H1 (cell line): ENCODE data around the gene TP73. TPM values are rescaled to one million over a fixed set of nuclear protein-coding genes. Genes with fewer than 3 reads are reported as not detected.

Experiments used
- CTCF ChIA-PET: fragments of 300-600 bp; sonication (Branson Sonifier 250); formaldehyde crosslinking; loops from one replicate; lab custom pipeline; 2021; ENCODE audit not compliant: partially characterized antibody; lab: Charles Lee
- POLR2A ChIA-PET: fragments of 300-600 bp; sonication (Branson Sonifier 250); formaldehyde crosslinking; loops from one replicate; lab custom pipeline; 2021; ENCODE audit warnings: inconsistent platforms; ENCODE audit not compliant: partially characterized antibody; lab: Charles Lee
- DNase-seq, 2 experiments: peaks; one replicate each; pipeline versions ENCODE4 v3.0.0 to v3.0.0-alpha.2; 2010 to 2022; ENCODE audit warnings: low spot score in 2 of 2, low read depth in 1 of 2, mixed read lengths in 1 of 2
- FAIRE-seq: peaks from 2 replicates; lab custom pipeline; 2011; peaks lifted over from hg19 to GRCh38; lab: Jason Lieb, UNC
- H2AFZ ChIP-seq: 2 replicates; pipeline ENCODE4 v1.8.1; 2012; ENCODE audit warnings: low read length, inconsistent platforms
- H2AK5ac ChIP-seq: 2 replicates; pipeline ENCODE4 v1.6.1; 2013; ENCODE audit warnings: low read depth, low read length
- H2BK120ac ChIP-seq: replicated peaks from 2 replicates; pipeline ENCODE3; 2013; ENCODE audit warnings: low read depth, low read length, inconsistent platforms
- H2BK12ac ChIP-seq: 2 replicates; pipeline ENCODE4 v1.6.1; 2013; ENCODE audit warnings: low read depth, low read length
- H2BK15ac ChIP-seq: 2 replicates; pipeline ENCODE4 v1.6.1; 2013; ENCODE audit warnings: low read length
- H2BK20ac ChIP-seq: 2 replicates; pipeline ENCODE4 v1.6.1; 2013; ENCODE audit warnings: low read length
- H2BK5ac ChIP-seq: 2 replicates; pipeline ENCODE4 v1.6.1; 2013; ENCODE audit warnings: low read depth, low read length
- H3K14ac ChIP-seq: 2 replicates; pipeline ENCODE4 v1.6.1; 2013; ENCODE audit warnings: inconsistent platforms; ENCODE audit not compliant: insufficient read length
- H3K18ac ChIP-seq: 2 replicates; pipeline ENCODE4 v1.6.1; 2013; ENCODE audit warnings: low read length; ENCODE audit errors: extremely low read depth
- H3K23ac ChIP-seq: 2 replicates; pipeline ENCODE4 v1.6.1; 2013; ENCODE audit warnings: inconsistent platforms; ENCODE audit not compliant: insufficient read length
- H3K23me2 ChIP-seq: 2 replicates; pipeline ENCODE4 v1.6.1; 2013; ENCODE audit warnings: low read depth, low read length
- H3K27ac ChIP-seq: 2 replicates; pipeline ENCODE4 v1.6.1; 2011; ENCODE audit warnings: low read depth, low read length, inconsistent platforms
- H3K27me3 ChIP-seq, 4 experiments: replicated peaks in 1 of 4; 1 replicate in 1 of 4; 2 replicates in 3 of 4; pipeline versions ENCODE4 v1.6.1 to v1.8.1; 2011 to 2013; ENCODE audit warnings: low read length in 3 of 4, mild to moderate bottlenecking in 3 of 4, inconsistent platforms in 2 of 4, mixed read lengths in 2 of 4, moderate library complexity in 1 of 4; ENCODE audit not compliant: control insufficient read depth in 3 of 4, insufficient read depth in 3 of 4; ENCODE audit errors: extremely low read depth in 1 of 4
- H3K36me3 ChIP-seq, 4 experiments: 2 replicates each; pipeline versions ENCODE4 v1.6.1 to v1.8.1; 2011 to 2013; ENCODE audit warnings: mild to moderate bottlenecking in 4 of 4, low read length in 3 of 4, moderate library complexity in 2 of 4, control low read depth in 1 of 4, inconsistent platforms in 1 of 4; ENCODE audit not compliant: insufficient read depth in 4 of 4, control insufficient read depth in 2 of 4
- H3K4ac ChIP-seq: replicated peaks from 2 replicates; pipeline ENCODE3; 2013; ENCODE audit warnings: low read length, low read depth, mixed read lengths, inconsistent platforms; ENCODE audit not compliant: insufficient read length
- H3K4me1 ChIP-seq, 4 experiments: replicated peaks in 1 of 4; 1 replicate in 1 of 4; 2 replicates in 3 of 4; pipeline versions ENCODE4 v1.6.1 to v1.8.1; 2011 to 2013; ENCODE audit warnings: low read length in 3 of 4, inconsistent platforms in 2 of 4, mixed read lengths in 1 of 4; ENCODE audit not compliant: insufficient read depth in 4 of 4, control insufficient read depth in 3 of 4
- H3K4me2 ChIP-seq, 2 experiments: 2 replicates each; pipeline versions ENCODE4 v1.6.1 to v1.8.1; 2011 to 2013; ENCODE audit warnings: low read depth in 2 of 2, low read length in 2 of 2, control low read depth in 1 of 2, inconsistent platforms in 1 of 2, mild to moderate bottlenecking in 1 of 2; ENCODE audit not compliant: insufficient read depth in 1 of 2
- H3K4me3 ChIP-seq, 4 experiments: fragments of 200-600, 300-600 bp in 1 of 4; sonication (generic), shearing (Covaris generic), sonication (Bioruptor Twin) in 1 of 4; 2 replicates each; pipeline versions ENCODE4 v1.5.1 to v1.8.1; 2011 to 2016; ENCODE audit warnings: low read length in 4 of 4, low read depth in 3 of 4, control low read depth in 2 of 4, inconsistent platforms in 2 of 4, mild to moderate bottlenecking in 2 of 4, mixed read lengths in 1 of 4, moderate library complexity in 1 of 4; ENCODE audit not compliant: insufficient read depth in 2 of 4; ENCODE audit errors: extremely low read depth in 1 of 4
- H3K56ac ChIP-seq: replicated peaks from 2 replicates; pipeline ENCODE3; 2013; ENCODE audit warnings: low read depth, mild to moderate bottlenecking, mixed read lengths, low read length, inconsistent platforms; ENCODE audit not compliant: insufficient read length
- H3K79me1 ChIP-seq: 2 replicates; pipeline ENCODE4 v1.6.1; 2013; ENCODE audit warnings: low read depth, low read length, control low read depth
- H3K79me2 ChIP-seq, 2 experiments: 2 replicates each; pipeline versions ENCODE4 v1.6.1 to v1.8.1; 2012 to 2013; ENCODE audit warnings: low read length in 2 of 2, mild to moderate bottlenecking in 2 of 2, inconsistent platforms in 1 of 2; ENCODE audit not compliant: insufficient read depth in 2 of 2, control insufficient read depth in 1 of 2
- H3K9ac ChIP-seq, 4 experiments: replicated peaks in 1 of 4; 1 replicate in 1 of 4; 2 replicates in 3 of 4; pipeline versions ENCODE4 v1.6.1 to v1.8.1; 2011 to 2013; ENCODE audit warnings: low read depth in 3 of 4, low read length in 3 of 4, control low read depth in 2 of 4, mild to moderate bottlenecking in 2 of 4, moderate library complexity in 2 of 4, inconsistent platforms in 1 of 4; ENCODE audit errors: extremely low read depth in 1 of 4
- H3K9me3 ChIP-seq, 2 experiments: 2 replicates each; pipeline versions ENCODE4 v1.6.1 to v1.8.1; 2012 to 2013; ENCODE audit warnings: mild to moderate bottlenecking in 2 of 2, moderate library complexity in 2 of 2, control low read depth in 1 of 2, inconsistent platforms in 1 of 2, low read depth in 1 of 2, low read length in 1 of 2, mixed read lengths in 1 of 2; ENCODE audit not compliant: insufficient read depth in 2 of 2
- H4K20me1 ChIP-seq, 2 experiments: replicated peaks in 1 of 2; 2 replicates each; pipeline versions ENCODE3 to v1.8.1; 2011 to 2013; ENCODE audit warnings: inconsistent platforms in 2 of 2, low read length in 2 of 2, mild to moderate bottlenecking in 1 of 2; ENCODE audit not compliant: insufficient read depth in 2 of 2, control insufficient read depth in 1 of 2
- H4K5ac ChIP-seq: 2 replicates; pipeline ENCODE4 v1.6.1; 2013; ENCODE audit warnings: low read length, low read depth, mixed read lengths, inconsistent platforms; ENCODE audit not compliant: insufficient read length
- H4K8ac ChIP-seq: 2 replicates; pipeline ENCODE4 v1.8.0; 2013; ENCODE audit warnings: mild to moderate bottlenecking, moderate library complexity, low read length, inconsistent platforms; ENCODE audit not compliant: insufficient read depth; ENCODE audit errors: extremely low read depth
- H4K91ac ChIP-seq: replicated peaks from 2 replicates; pipeline ENCODE3; 2013; ENCODE audit warnings: low read length, mixed read lengths, inconsistent platforms; ENCODE audit not compliant: insufficient read length
- CHD1 ChIP-seq: IDR thresholded peaks from 2 replicates; pipeline ENCODE4 v1.6.1; 2012; ENCODE audit warnings: low read depth, low read length, improper control_type of control experiment
- E2F6 ChIP-seq: IDR thresholded peaks from 2 replicates; pipeline ENCODE4 v1.6.1; 2012; ENCODE audit warnings: inconsistent platforms
- EGR1 ChIP-seq: IDR thresholded peaks from 2 replicates; pipeline ENCODE4 v1.6.1; 2011; ENCODE audit warnings: low read depth, low read length, borderline replicate concordance
- POU5F1 ChIP-seq: IDR thresholded peaks from 2 replicates; pipeline ENCODE4 v1.6.1; 2011; ENCODE audit warnings: low read depth, mild to moderate bottlenecking, low read length, moderate library complexity
- SP1 ChIP-seq: IDR thresholded peaks from 2 replicates; pipeline ENCODE4 v1.6.1; 2011; ENCODE audit warnings: low read depth, low read length
- SP4 ChIP-seq: IDR thresholded peaks from 2 replicates; pipeline ENCODE4 v1.6.1; 2012; ENCODE audit warnings: low read length, inconsistent platforms
- WGBS, 2 experiments: shearing (Covaris generic) in 1 of 2; methylation state at CpG; one replicate each; pipeline versions ENCODE4 v1.1.6 to v1.1.7; 2013 to 2015; ENCODE audit warnings: low lambda C conversion rate in 2 of 2, mixed read lengths in 2 of 2, inconsistent platforms in 1 of 2, low coverage in 1 of 2, missing lambda C conversion rate in 1 of 2; ENCODE audit not compliant: insufficient replicate concordance in 2 of 2, insufficient coverage in 1 of 2, insufficient read length in 1 of 2; ENCODE audit errors: extremely low coverage in 1 of 2, missing lambda C conversion rate in 1 of 2; 5-methylcytosine and 5-hydroxymethylcytosine counted together
- polyA plus RNA-seq, 7 experiments: library from polyadenylated mRNA; depleted of rRNA in 3 of 7; stranded (reverse) in 5 of 7; unstranded in 2 of 7; fragments of >200 nt in 5 of 7; fragments of 200-250 nt in 2 of 7; gene quantifications; 1 replicate in 5 of 7; 2 replicates in 1 of 7; 4 replicates in 1 of 7; pipeline versions ENCODE4 v1.2.1 to v1.2.3, GENCODE V29; 2011 to 2013; ENCODE audit warnings: missing spikeins in 2 of 7, mixed read lengths in 2 of 7
- total RNA-seq: library from RNA; stranded (reverse); fragmentation: NEBNext Ultra II Directional; extraction: Animal tissue kit (Norgen Biotek cat#: 25700); gene quantifications from 2 replicates; pipeline ENCODE4 v1.2.1, GENCODE V29; 2021

The TP73 gene
- total and polyA plus RNA-seq, 2 of the 8 experiments (the other 6 are each of a cell fraction or from before 2014, with no cell fraction given) = 2.6 to 3.1 TPM

- H2BK15ac ChIP-seq = no peak overlapping the region
- no peak for FAIRE-seq
- no peak overlapping the region for H3K4ac ChIP-seq
- TF ChIP-seq CHD1 (no peak), E2F6 (no peak), POU5F1 (no peak), EGR1 (no peak), SP1 (no peak), SP4 (no peak)
- TF ChIP-seq, all 59 proteins: peak for 0
- no peak overlapping the region for H2BK12ac ChIP-seq
- no peak overlapping the region for H2AFZ ChIP-seq
- H2BK120ac ChIP-seq = no peak overlapping the region
- H3K18ac ChIP-seq = no peak overlapping the region
- no peaks in the 10 kb centered on the region; the same call in 1 of the 2 replicates for H3K23me2 ChIP-seq
- ChIA-PET CTCF (interaction anchor here (0.7 to 5.6 kb wide), 7 partner anchors 9 to 1976 kb away, joined by 3 to 32 read pairs (median 4); no protein-coding TSS in a partner anchor), POLR2A (no interaction called here)
- WGBS, 2 experiments = 85% methylated on average over 26 of the region's 27 CpGs; no CpG with 5 or more reads in 1 of the 2 experiments
- H3K56ac ChIP-seq = no peak overlapping the region
- no peak overlapping the region for H3K9ac ChIP-seq
- peaks cover 0 to 8% (median 3%) of the 10 kb centered on the region in 4 experiments; a peak in 3 of 7 replicates for H3K27me3 ChIP-seq
- no peak overlapping the region for H4K5ac ChIP-seq
- H4K91ac ChIP-seq = no peak overlapping the region
- H4K8ac ChIP-seq = no peak overlapping the region
- no peak overlapping the region for H3K4me3 ChIP-seq
- no peak overlapping the region for H3K27ac ChIP-seq
- H2AK5ac ChIP-seq = no peak overlapping the region
- H3K79me1 ChIP-seq = no peaks in the 10 kb centered on the region
- no peak overlapping the region for H3K14ac ChIP-seq
- H3K4me2 ChIP-seq = no peak overlapping the region
- no peaks in the 10 kb centered on the region for H3K9me3 ChIP-seq
- H4K20me1 ChIP-seq = no peaks in the 10 kb centered on the region
- no peak overlapping the region for H3K23ac ChIP-seq
- H2BK5ac ChIP-seq = no peak overlapping the region
- no peaks in the 10 kb centered on the region for H3K36me3 ChIP-seq
- no peaks in the 10 kb centered on the region for H3K79me2 ChIP-seq
- DNase-seq = no peak
- H2BK20ac ChIP-seq = no peak overlapping the region
- H3K4me1 ChIP-seq = peaks cover 0 to 11% (median 9%) of the 10 kb centered on the region in 4 experiments; a peak in 5 of 7 replicates
Measured at GRCh38 chr1:3681898-3682806, 29.8 kb downstream of the TP73 start.
